HG03558 (cell line): ENCODE data around the gene IL9R.
"Not testable (repeated sequence)": the region's sequence is repeated elsewhere in the genome, so short reads cannot be mapped to it uniquely, and the experiment has no call there.

Experiments
- ATAC-seq: cut with Tn5 transposase; IDR thresholded peaks from one replicate; pipeline ENCODE4 v1.9.1; 2021; ENCODE audit warnings: moderate number of reproducible peaks; ENCODE audit not compliant: unreplicated experiment; ENCODE audit errors: extremely low read depth

The IL9R gene, protein sequence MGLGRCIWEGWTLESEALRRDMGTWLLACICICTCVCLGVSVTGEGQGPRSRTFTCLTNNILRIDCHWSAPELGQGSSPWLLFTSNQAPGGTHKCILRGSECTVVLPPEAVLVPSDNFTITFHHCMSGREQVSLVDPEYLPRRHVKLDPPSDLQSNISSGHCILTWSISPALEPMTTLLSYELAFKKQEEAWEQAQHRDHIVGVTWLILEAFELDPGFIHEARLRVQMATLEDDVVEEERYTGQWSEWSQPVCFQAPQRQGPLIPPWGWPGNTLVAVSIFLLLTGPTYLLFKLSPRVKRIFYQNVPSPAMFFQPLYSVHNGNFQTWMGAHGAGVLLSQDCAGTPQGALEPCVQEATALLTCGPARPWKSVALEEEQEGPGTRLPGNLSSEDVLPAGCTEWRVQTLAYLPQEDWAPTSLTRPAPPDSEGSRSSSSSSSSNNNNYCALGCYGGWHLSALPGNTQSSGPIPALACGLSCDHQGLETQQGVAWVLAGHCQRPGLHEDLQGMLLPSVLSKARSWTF

DNA sequence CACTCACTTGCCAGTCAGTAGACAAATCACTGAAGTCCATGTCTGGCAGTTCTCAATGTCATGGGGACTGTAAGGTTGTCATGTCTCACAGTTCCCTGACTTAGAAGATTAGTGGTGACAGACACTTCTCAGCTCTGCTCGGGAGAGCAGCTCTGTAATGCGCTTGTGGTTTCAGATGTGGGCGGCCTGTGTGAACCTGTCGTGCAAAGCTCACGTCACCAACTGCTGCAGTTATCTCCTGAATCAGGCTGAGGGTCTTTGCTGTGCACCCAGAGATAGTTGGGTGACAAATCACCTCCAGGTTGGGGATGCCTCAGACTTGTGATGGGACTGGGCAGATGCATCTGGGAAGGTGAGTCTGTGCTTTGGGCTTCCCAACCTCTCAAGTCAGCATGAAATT, at the start of gene IL9R:
Gene IL9R (plus strand): TSS at position 261 of the 400 bp plus-strand sequence. CDS start 64 bp downstream, at position 325.
- peak; percentile 84 for ATAC-seq

DNA sequence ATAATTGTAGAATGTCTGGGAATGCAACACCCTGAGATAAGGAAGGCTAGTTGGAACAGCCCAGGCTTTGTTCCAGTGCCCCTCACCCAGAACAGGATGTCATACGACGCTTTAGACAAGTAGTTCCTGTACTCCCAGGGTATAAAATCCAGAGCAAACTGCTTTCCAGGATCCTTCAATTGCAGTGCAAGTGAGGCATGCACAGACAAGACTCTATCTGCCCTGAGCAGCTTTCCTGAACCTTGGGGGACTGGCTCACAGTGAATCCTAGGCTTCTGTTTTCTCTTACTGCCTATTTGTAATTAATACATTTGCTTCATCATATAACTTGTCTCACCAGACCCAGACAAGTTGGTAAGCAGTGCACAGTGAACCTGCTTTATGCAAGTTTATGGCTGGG, 48.4 kb upstream of the IL9R start:
- no peak for ATAC-seq

DNA sequence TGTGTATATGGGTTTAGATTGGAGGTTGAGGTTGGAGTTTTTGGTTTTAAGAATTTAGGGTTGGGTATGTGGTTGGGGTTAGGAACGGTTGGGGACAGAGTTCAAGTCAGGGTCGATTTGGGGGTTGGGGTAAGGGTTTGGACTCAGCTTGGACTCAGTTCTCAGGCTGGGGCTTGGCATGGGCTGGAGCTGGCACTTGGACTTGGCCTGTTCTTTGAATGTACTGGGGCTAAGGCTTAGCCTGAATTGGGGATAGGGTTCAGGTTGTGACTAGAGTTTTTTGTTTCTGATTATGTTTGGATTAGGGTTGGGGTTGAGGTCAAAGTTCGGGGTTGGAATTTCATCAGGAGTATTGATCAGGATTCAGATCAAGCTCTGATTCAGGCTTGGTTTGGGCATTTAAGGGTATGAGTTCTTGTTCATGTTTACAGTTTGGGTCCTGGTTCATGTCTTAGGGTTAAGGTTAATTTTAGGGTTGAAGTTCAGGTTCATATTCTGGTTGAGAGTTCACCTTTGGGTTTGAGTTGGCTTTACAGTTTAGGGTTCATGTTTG, 46.2 kb upstream of the IL9R start:
- no peak for ATAC-seq

DNA sequence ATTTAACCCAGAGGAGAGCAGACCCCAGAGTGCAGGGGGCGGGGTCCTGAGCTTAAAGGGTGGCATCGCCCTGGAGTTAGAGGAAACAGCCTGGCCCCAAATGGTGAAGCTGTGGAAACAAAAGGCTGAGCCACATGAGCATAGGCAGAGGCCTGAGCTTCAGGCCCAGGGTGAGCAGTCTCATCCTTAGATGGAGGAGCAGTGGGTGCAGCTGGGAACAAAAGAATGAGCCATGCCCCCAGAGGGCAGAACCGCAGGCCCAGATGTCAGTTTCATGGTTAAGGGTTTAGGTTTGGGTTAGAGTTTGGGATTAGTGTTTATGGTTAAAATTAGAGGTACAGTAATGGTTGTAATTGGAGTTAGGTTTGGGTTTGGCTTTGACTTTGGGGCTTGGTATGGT, 44.4 kb upstream of the IL9R start:
- ATAC-seq = no peak

DNA sequence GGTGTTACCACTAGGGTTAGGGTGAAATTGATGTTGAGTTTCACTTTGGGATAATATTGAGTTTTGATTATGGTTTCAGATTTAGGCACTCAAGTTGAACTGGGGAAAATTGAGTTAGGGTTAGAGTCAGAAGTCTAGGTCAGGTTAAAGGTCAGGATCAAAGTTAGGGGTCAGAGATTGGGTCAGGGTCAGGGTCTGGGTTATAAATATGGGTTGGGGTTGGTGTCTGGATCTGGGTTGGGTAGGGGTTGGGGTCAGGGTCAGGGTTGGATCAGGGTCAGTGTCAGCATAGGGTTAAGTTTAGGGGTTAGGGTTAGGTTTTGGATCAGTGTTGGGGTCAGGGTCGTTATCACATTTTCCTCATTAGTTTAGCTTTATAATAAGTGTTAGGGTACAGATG, 42.7 kb upstream of the IL9R start:
- ATAC-seq = no peak

DNA sequence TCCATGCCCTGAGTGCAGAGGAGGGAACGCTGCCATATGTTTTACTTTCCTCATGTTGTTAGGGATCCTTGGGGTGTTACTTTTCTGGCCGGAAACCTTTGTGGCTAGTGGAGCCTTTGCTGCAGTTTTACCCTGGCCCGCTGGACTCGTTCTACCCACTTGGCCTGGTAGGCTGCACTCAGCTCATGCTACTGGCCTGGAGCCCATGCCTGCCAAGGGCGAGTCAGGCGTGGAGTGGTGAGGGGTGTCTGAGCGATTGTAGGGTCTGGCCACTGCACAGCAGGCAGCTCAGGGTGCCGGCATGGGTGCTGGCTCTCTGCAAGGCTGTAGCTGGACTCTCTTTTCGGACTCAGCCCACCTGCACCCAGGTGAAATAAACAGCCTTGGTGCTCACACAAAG, 41.4 kb upstream of the IL9R start:
- no peak for ATAC-seq

DNA sequence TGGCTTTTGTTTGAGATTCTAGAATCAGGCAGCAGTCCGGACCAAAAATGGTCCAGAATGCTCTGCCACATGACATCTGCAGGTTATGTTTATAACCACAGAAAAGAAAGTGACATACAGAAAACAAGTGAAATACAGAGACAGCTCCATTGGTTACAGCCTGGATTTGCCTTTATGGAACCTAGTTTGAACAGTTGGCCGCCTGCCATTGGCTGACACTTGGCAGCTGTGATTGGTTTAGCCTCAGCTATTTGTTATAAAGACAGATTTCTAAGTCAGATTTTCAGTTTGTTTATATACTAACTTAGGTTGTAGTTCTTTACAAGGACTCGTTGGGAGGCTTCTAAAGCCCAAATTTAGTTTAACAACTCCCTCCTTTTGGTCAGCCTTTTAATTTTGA, 40.8 kb upstream of the IL9R start:
- ATAC-seq = no peak

DNA sequence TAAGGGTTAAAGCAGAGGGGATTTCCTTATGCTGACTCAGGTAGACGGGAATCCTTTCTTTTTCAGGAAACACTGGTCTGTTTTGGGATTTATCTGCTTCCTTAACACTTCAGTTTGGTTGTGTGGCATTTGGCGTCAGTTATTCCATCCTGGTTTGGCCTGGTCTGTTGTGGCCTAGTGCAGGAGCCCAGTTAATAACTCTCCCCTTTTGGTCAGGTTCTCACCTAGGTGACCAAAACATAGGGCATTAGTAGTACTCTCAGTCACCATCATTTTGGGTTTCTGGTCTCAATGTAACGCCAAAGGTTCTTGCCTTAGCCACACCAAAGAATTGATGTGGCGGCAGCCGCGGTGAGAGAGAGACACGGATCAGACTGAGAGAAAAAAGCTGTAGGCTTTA, 39.7 kb upstream of the IL9R start:
- no peak for ATAC-seq

DNA sequence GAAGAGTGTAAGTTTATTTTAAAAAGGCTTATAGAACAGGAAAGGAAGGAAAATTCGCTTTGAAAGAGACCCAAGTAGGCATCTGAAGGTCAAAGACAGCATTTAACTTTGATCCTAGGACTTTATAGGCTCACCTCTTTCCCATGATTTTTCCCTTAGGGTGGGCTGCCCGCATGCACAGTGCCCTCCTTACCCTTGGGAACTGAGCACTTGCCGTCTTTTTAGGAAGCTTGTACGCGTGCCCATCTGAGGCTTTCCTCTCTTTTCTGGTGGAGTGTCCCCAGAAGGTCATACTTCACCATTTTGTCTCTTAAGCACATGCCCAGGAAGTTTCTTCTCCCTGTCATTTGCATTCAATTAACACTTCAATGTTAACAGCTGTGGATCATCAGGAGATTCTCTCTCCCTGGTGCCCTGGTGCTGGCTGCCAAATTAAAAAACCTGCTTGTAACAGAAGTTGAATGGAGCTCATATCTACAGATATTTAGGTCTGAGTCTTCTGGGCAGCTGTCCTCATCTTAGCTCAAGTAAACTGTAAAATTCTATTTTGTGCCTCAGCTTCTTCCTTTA, 38.4 kb upstream of the IL9R start:
- ATAC-seq = no peak

DNA sequence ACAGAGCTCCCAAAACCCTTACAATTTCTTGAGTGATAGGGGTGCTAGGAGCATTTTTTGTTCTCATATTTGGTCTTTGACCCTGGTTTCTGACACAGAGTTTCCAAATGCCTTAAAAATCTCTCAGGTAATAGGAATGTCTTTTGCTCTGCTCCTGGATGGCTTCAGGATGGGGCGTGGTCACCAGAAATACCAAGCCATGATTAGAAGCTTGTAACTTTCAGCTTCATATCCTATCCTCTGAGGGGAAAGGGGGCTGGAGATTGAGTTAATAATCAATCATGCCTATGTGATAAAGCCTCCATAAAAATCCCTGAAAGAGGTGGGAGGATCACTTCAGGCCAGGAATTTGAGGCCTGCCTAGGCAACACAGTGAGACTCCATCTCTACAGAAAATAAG, 34.6 kb upstream of the IL9R start:
- ATAC-seq = no peak

DNA sequence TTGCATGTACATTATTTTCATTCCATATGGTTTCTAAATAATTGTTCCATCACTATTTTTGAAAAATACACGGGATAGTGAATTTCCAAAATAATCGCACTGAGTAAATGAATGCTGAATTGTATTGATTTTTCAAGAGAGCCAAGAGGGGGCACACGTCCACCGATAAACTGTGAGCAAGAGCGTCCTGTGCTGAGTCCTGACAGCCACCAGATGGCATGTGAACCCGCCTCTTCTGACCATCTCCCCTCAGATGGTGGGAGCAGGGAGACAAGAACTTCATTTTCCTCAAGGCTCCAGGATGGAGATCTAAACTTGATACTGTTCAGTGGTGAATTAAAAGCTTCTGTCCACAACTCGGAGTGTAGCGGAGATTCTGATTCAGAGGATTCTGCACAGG, 30.6 kb upstream of the IL9R start:
- ATAC-seq = no peak

DNA sequence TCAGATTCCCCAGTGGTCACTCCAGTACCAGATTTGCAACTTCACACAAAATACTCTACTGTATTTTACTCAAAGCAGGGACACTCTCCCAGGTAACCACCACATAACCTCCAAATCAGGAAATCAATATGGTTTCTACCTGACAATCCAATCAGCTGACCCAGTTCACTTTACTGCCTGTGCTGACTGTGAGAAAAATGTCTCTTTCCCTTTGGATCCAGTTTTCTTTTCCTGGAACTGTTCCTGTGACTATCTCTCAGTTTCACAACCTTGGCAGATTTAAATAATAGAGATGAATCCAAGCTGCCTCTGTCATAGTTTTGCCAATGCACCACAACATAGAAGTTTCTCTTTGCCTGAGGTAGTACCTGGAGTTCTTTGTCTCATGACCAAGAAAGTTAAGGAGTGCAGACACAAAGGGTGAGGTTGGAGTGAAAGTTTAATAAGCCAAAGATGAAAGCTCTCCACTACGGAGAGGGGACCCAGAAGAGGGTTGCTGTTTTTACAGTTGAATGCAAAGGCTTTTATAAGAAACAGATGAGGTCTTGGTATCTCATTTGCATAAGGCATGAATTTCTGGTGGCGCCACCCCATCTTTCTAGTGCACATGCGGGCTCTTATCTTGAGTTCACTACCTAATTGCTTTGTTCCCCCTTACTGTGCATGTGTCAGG, 29.7 kb upstream of the IL9R start:
- ATAC-seq = no peak

DNA sequence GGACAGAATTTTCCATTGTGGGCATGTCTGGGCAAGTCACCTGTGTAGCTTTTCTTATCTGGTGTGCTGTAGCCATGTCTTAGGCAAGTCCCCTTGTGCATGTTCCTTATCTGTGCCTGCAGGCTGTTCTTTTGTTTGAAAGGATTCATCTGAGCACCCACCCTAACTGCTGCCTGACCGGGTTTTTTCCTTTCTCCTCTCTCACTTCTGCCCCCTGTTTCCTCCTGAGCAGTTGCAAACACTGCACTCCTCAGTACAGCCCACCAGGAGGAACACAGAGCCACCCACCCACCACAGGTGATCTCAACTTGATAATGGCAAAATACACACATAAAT, 29.2 kb upstream of the IL9R start:
- no peak for ATAC-seq

DNA sequence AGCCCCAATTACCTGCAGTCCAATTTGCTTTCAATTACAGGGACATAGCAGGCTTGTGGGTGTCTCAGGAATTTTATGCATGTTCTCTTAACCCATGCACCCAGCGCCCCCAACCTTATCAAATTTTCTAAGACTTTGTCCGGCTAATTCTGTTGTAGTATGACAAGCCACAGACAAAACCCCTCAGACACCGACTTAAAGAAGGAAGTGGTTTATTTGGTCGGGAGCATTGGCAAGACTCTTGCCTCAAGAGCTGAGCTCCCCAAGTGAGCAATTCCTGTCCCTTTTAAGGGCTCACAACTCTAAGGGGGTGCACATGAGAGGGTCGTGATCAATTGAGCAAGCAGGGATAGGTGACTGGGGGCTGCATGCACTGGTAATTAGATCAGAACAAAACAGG, 28.7 kb upstream of the IL9R start:
- no peak for ATAC-seq

DNA sequence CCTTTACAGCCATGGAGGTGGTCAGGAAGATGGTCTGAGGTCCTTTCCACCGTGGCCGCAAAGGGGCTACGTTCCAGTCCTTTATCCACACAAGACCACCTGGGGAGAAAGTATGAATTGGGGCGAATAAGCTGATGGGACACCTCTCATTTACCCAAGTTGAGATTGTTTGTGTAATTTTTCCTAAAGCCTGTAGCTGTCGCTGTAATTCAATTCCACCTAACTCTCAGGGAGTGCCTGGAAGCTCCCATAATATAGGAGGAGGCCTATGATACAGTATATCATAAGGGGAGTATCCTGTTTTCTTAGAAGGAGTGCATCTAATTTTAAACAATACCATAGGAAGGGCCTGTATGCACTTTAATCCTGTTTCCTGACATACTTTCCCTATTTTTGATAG, 25.8 kb upstream of the IL9R start:
- not testable (repeated sequence) for ATAC-seq

DNA sequence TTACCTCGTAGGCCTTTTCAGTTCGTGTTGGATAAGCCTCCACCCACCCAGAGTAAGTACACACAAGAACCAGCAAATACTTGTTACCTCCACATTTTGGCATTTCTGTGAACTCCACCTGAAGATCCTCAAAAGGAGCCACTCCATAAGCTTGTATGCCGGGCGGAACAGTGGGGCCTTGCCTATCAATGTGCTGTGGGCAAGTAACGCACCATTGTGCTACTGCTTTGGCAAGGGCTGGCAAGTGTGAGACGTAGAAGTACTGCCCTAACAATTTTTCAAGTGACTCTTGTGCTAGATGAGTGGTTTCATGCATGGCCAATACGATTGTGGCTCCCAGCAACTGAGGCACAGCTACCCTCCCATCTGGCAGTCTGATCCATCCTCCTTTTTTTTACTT, 25.3 kb upstream of the IL9R start:
- not testable (repeated sequence) for ATAC-seq

DNA sequence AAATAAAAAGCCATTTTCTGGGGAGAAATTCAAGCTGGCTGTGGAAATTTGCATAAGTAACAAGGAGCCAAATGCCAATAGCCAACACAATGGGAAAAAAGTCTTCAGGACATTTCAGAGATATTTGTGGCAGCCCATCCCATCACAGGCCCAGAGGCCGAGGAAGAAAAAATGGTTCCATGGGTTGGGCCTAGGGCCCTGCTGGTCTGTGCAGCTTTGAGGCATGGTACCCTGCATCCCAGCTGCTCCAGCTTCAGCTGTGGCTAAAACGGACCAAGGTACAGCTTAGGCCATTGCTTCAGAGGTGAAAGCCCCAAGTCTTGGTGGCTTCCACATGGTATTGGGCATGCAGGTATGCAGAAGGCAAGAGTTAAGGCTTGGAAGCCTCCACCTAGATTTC, 14.2 kb upstream of the IL9R start:
- ATAC-seq = no peak

DNA sequence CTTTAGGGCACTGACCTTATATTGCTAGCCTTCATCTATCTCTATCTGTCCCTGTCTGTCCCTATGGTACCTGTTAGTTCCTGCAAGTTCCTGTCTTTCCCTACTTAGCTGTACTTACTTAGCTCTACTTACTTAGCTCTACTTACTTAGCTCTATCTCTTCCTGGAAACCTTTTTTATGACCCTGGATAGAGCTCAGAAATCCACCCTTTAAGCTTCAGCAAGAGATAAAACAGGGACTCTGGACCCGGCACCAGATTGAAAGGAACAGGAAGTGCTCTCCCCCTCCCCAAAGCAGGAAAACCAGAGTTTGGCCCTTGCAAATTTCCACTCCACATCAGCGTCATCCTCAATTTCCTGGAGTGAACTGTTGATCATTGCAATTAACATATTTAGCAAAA, 12.3 kb upstream of the IL9R start:
- no peak for ATAC-seq

DNA sequence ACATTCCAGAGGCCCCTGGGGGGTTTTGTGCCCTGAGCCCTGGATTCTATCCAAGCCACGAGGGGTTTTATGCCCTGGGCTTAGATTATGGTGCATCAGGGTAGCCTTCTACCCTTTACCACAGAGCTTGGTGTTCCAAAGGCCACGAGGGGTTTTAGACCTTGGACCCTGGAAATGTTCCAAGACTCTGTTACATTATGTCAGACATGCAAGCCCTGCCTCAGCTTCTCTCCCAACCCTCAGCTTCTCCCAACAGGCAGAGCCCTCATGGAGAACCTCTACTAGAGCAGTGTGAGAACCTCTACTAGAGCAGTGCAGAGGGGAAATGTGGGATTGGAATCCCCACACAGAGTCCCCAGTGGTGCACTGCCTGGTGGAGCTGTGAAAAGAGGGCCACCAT, 10.5 kb upstream of the IL9R start:
- not testable (repeated sequence) for ATAC-seq

DNA sequence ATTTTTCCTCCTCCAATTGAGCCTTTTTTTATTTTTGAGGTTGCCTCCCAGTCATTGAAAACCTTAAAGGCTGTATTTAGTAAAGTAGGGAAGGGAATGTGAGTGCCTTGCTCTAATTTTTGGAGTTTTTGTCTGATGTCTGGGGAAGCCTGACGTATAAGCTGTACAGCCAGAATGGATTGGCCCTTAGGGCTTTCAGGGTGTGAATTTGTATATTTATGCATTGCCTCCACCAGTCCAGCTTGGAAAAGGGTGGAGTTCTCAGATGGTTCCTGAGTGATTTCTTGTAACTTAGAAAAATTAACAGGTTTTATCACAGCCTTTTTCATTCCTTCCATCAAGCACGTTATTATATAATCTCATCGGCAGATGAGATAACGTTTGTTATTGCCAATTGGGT, 8.6 kb upstream of the IL9R start:
- no peak for ATAC-seq

DNA sequence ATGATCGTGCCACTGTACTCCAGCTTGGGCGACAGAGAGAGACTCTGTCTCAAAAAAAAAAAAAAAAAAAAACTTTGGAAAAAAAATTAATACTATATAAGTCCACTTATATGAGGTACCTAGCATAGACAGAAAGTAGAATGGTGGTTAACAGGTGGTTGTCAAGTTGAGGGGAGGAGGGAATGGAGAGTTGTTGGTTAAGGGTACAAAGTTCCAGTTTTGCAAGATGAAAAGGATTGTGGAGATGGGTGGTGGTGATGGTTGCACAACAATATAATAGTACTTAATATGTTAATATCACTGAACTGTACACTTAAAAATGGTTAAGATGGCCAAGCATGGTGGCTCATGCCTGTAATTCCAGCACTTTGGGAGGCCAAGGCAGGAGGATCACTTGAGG, 4.1 kb upstream of the IL9R start:
- ATAC-seq = no peak
